Middle frontal gyrus (tissue), 1 donor: Measurements from ENCODE around the gene YLPM1.
"Not testable (repeated sequence)": the region's sequence is repeated elsewhere in the genome, so short reads cannot be mapped to it uniquely, and the experiment has no call there.

Source experiments
- DNase-seq: peaks from one replicate; pipeline ENCODE4 v3.0.0-alpha.2; 2015; ENCODE audit warnings: low spot score; ENCODE audit errors: extremely low spot score

The YLPM1 gene

GRCh38 chr14:74762917-74763802 lies at the start of gene YLPM1:
Gene YLPM1 (plus strand): TSS chr14:74763316. CDS start chr14:74763490, 174 bp downstream.
- peak; percentile 84 for DNase-seq

- no peak for DNase-seq
Measured at GRCh38 chr14:74713395-74713735, 49.8 kb upstream of the YLPM1 start.

GRCh38 chr14:74720526-74720925 lies 42.6 kb upstream of the YLPM1 start:
- DNase-seq: no peak

- no peak for DNase-seq
Measured at GRCh38 chr14:74723134-74723533, 40.0 kb upstream of the YLPM1 start.

- no peak for DNase-seq
Measured at GRCh38 chr14:74732387-74732786, 30.7 kb upstream of the YLPM1 start.

GRCh38 chr14:74733221-74733620 lies 29.9 kb upstream of the YLPM1 start:
- DNase-seq: no peak

GRCh38 chr14:74735125-74735524 lies 28.0 kb upstream of the YLPM1 start:
- DNase-seq: no peak

- no peak for DNase-seq
Measured at GRCh38 chr14:74737753-74738325, 25.3 kb upstream of the YLPM1 start.

- no peak for DNase-seq
Measured at GRCh38 chr14:74739293-74740030, 23.7 kb upstream of the YLPM1 start.

- no peak for DNase-seq
Measured at GRCh38 chr14:74747237-74747636, 15.9 kb upstream of the YLPM1 start.

GRCh38 chr14:74754157-74754556 lies 9.0 kb upstream of the YLPM1 start:
- no peak for DNase-seq

GRCh38 chr14:74754899-74755298 lies 8.2 kb upstream of the YLPM1 start:
- DNase-seq: no peak

GRCh38 chr14:74756326-74756725 lies 6.8 kb upstream of the YLPM1 start:
- DNase-seq: no peak

- not testable (repeated sequence) for DNase-seq
Measured at GRCh38 chr14:74758505-74758904, 4.6 kb upstream of the YLPM1 start.

- no peak for DNase-seq
Measured at GRCh38 chr14:74763803-74764531, 851 bp downstream of the YLPM1 start.

GRCh38 chr14:74765721-74766120 lies 2.6 kb downstream of the YLPM1 start:
- DNase-seq: no peak

GRCh38 chr14:74771399-74771798 lies 8.3 kb downstream of the YLPM1 start:
- no peak for DNase-seq

GRCh38 chr14:74784634-74785033 lies 21.5 kb downstream of the YLPM1 start:
- no peak for DNase-seq

GRCh38 chr14:74785056-74785613 lies 22.0 kb downstream of the YLPM1 start:
- DNase-seq: no peak

GRCh38 chr14:74786796-74787315 lies 23.7 kb downstream of the YLPM1 start:
- no peak for DNase-seq
